Stimulated activated CD8-positive, alpha-beta memory T cell treated with anti-CD3 and anti-CD28 coated beads, Interleukin-12 subunit alpha, Interleukin-12 subunit beta, amount 100 ng/mL, for 24 hours (primary cell): Measurements from ENCODE around the gene GIMD1.
"Not testable (repeated sequence)": the region's sequence is repeated elsewhere in the genome, so short reads cannot be mapped to it uniquely, and the experiment has no call there.

Experiments
- DNase-seq: peaks from one replicate; pipeline ENCODE4 v3.0.0-alpha.2; 2020; ENCODE audit errors: extremely low read depth

Gene GIMD1

DNA sequence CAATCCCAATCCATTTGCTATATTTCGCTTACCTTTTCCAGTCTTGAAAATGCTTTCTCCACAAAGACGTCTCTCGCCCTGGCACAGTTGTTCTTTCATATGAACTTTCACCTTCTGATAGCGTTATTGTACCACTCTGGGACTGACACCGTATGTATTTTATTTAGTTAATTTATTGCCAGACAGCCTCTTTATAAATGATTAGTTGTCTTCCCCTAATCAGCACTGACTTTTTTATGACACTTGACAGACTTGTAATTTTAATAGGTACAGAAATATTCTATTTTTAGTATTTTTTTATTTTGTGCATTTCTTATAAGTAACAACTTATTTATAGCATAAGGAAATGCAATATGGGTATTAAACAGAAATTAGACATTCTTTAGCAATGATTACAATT lies at the start of gene GIMD1:
GIMD1 (minus strand) TSS at position 101 of the 400 bp plus-strand sequence. CDS start 1,343 bp downstream, outside the sequence.
- DNase-seq: no peak

DNA sequence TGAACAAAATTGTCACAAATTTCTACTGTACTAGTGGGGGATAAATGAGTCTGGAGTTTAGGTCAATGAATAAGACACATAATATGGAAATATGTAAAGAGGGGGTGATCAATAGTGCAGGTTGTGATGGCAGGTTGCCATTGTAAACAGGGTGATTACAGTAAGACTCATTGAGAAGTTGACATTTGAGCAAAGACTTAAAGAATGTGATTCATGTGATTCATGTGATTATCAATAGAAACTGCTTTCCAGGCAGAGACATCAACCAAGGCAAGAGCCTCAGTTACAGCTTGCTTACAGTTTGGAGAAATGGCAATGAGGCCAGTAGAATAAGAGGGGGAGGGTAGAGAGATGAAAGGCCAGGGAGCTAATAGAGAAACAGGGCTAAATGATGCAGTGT lies 45.8 kb upstream of the GIMD1 start:
- DNase-seq: no peak

GRCh38 chr4:106409901-106410889 lies 41.6 kb upstream of the GIMD1 start:
- no peak for DNase-seq

GRCh38 chr4:106408004-106408403 lies 39.4 kb upstream of the GIMD1 start:
- not testable (repeated sequence) for DNase-seq

GRCh38 chr4:106401157-106401556 lies 32.6 kb upstream of the GIMD1 start:
- DNase-seq: no peak

- not testable (repeated sequence) for DNase-seq
Measured at GRCh38 chr4:106398898-106399297, 30.3 kb upstream of the GIMD1 start.

- DNase-seq: no peak
Measured at GRCh38 chr4:106395582-106395981, 27.0 kb upstream of the GIMD1 start.

DNA sequence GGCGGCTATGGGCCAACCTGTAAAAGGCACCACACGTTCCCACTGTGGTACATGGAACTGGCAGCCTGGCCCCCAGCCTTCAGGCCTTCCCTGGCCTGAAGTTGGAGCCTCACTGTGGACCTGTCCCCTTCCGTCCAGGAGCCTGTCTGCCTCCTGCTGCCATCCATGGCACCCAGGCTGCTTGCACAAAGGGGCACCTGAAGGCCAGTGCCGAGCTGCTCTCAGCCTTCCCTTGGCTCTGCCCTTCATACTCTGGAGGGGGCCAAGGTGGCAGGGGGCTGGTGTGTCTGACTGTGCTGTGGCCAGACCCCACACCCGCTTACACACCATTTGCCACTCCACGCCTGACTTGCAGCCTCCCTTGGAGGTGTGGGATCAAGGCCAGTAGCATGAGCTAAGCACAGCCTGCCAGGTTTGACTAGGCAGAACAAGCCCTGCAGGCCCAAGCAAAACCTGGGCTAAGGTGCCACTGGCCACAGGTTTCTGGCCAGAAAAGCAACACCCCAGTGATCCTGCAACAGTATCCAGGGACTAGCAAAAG lies 17.3 kb upstream of the GIMD1 start:
- DNase-seq: no peak

DNA sequence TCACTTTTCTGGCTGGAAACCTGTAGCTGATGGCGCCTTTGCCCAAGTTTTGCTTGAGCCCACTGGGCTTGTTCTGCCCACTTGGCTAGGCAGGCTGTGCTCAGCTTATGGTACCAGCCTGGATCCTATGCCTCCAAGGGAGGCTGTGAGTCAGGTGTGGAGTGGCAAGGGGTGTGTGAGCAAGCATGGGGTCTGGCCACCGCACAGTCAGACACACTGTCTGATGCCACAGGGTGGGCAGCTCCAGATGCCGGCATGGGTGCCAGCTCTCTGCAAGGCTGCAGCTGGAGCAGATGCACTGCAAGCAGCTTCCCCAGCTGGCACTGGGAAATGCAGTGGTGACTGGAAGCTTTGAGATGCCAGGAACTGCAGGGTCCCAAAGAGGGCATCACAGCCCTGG lies 16.3 kb upstream of the GIMD1 start:
- DNase-seq: no peak

GRCh38 chr4:106380179-106380578 lies 11.6 kb upstream of the GIMD1 start:
- no peak for DNase-seq

DNA sequence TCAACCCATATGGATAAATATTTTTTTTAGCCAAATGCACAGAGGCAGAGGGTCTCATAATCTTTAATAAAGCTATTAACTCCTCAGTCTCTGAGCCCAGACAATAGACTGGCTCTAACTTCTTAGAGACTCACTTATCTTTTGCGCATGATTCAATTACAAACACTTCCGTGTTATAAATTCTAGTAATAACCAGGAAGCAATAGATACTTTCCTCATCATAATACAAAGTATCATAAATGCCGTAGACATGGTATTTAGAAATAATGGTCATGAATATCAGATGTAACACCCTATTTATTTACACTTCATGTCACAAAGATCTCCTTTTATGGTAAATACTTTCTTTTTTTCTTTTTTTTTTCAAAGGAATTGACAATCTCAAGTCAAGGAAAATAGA lies 4.4 kb upstream of the GIMD1 start:
- no peak for DNase-seq

DNA sequence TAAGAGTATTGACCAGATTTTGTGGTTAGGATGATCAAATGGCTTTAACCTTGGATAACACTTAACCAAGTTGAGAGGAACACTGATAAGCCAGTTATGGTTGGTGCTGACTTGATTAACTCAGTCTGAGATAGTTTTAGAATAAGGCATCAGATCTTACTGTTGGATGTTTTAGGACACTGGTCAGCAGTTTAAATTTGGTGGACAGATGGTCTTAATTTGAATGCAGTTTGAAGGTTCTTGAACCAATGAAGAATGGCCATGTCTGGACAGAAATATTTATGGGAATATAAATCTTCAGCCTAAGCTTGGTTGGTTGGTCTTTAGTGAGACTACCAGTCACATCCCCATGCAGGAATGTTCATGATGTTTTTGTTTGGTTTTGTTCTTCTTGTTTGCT lies 2.6 kb upstream of the GIMD1 start:
- DNase-seq: no peak

DNA sequence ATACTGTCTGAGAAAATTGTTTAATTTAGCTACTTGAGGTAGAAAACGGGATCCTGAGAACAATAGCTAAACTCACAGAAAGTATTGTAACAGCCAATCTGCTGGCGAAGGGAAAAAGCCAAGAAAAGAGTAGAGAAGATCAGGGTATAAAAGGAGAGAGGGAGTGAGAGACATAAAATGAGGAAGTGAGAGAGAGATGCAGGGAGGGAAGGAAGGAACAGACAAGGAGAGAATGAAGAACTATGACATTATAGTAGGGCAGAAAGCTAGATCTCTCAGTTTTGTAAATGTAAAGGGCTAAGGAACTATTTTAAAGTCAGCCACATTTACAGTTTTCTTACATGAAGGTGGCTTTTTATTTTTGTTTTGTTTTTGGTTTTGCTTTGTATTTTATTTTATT lies 1.6 kb upstream of the GIMD1 start:
- no peak for DNase-seq

GRCh38 chr4:106369456-106370060 lies 980 bp upstream of the GIMD1 start:
- no peak for DNase-seq

DNA sequence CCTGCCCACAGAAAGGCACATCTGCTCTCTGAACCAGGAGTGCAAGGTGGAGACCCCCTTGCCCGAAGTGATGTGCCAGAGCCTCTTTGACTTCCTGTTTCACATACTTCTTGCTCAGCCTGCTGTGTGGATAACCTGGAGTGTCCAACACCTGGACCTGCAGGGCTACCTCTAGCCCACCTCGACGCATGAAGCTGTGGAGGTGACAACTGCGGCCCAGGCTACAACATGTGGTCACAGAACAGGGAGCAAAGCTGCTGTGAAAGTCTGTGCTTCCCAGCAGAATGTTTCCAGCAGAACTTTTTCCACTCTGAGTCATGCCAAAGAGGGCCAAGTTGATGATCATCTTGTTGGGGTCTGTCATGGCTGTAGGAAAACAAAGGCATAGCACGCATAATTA lies 1.5 kb downstream of the GIMD1 start:
- no peak for DNase-seq

GRCh38 chr4:106366026-106366425 lies 2.6 kb downstream of the GIMD1 start:
- DNase-seq: no peak

- no peak for DNase-seq
Measured at GRCh38 chr4:106365613-106366012, 3.0 kb downstream of the GIMD1 start.

GRCh38 chr4:106364282-106364681 lies 4.3 kb downstream of the GIMD1 start:
- DNase-seq: no peak

GRCh38 chr4:106362086-106362825 lies 6.3 kb downstream of the GIMD1 start:
- no peak for DNase-seq

- DNase-seq: no peak
Measured at GRCh38 chr4:106358899-106359298, 9.7 kb downstream of the GIMD1 start.

DNA sequence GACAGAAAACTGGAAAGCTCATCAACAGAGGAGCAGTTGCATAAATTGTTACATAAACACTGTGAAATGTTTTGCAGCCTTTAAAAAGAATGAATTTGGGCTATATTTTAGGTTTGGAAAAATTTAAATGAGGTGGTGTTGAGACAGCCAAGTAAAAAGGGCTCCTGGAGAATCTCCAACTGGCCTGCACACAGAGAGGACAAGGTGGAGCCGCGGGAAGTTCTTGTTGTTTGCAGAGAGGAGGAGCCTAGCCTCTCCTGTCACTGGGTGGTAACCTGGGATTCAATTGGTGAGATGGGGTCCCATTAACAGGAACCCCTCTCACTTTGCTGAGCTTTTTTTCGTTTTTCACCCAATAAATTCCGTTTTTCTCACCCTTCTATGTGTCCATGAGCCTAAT lies 13.4 kb downstream of the GIMD1 start:
- DNase-seq: no peak

- no peak for DNase-seq
Measured at GRCh38 chr4:106353786-106354185, 14.8 kb downstream of the GIMD1 start.
